ENCODE results near the gene CADPS.

Gene CADPS

DNA sequence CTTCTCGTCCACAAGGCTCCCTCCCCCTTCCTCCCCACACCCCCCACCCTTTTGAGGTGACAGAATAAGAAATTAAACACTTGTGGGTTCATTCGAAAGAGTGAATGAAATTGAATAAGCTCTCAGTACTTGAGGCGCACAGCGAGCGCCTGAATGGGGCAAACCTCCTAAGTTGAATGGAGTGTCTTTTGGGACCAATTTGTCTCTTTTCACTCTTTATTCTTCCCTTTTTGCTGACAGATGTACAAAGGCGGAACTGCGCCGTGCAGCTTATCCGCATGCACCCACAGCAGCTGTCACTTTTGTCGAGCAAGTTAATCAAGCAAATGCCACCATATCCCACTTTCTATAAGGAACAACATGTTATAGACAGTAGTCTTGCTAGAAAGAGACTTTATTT, 454.0 kb downstream of the CADPS start:
- no peak for DNase-seq (ENCODE audit: low spot score)

DNA sequence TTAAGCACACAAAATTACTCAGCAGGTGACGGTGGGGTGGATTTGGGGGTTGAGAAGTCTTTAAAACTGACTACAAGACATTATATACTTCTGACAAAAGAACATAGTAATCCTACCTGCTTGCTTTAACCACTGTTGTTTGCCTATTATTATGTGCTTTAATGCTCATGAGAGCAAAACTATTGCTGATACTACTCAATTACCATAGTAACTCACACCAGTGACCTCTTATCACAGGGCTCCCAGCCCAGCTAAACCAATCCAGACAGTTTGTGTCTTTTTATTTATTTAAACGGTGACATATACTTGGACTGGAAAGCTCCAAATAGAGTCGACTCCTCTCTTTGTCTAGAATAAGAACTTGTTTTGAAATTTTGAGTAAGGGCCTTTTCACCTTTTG, 459.1 kb downstream of the CADPS start:
- no peak for DNase-seq (ENCODE audit: low spot score)

DNA sequence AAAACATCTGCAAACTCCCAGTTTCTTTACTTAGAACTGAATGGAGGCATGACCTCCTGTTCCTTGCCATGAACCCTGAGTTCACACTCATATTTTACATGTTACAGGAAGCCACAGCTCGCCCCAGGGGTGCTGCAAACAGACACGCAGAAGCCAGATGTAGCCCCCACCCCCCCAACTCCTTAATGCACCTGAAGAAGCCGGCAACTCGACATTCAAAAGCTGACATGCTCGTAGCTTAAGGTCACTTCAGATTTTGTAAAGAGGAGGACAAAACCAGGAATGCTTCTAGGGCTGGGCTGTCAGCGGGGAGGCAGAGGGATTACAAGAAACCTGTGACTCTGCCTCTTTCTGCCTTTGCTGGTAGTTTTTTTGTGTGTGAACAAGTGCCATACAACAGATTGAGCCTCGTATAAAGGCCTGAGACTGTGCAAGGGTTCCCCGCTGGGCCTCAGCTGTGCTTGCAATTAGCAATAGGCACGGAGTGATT, 459.9 kb downstream of the CADPS start:
- DNase-seq (ENCODE audit: low spot score), result no peak

DNA sequence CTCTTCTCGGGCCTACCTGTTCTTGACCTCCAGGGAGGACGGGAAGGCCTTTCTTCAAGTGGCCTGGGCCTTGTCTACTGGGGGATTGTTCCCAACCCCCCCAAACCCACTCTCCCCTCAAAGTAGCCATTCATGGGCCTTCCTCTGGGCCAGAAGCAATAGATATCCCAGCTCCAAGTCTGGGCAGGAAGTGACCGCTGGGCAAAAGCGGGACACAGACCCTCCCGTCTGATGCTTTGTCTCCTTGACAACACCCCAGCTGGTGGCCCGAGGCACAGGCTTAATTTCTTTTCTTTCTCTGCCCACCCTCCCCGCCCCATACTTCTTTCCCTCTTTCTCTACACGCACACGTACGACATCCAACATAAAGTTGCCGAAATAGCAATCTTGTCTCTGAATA, 460.4 kb downstream of the CADPS start:
- DNase-seq (ENCODE audit: low spot score), result no peak

DNA sequence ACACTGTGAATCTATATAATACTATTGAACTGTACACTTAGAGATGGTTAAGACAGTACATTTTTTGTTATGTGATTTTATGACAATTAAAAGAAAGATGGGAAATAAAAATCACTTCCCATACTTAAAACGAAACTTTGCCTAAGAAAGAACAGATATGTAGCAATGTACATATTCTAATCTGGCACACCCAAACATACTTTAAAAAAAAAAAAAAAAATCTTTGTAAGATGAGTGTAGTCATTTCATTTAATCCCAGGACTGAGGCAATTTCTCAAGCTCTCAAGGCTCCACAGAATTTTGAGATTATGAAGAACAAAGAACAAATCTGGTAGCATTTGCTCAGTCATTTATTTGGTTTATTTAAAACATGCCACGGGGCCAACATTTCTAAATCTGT, 461.5 kb downstream of the CADPS start:
- no peak for DNase-seq (ENCODE audit: low spot score)

DNA sequence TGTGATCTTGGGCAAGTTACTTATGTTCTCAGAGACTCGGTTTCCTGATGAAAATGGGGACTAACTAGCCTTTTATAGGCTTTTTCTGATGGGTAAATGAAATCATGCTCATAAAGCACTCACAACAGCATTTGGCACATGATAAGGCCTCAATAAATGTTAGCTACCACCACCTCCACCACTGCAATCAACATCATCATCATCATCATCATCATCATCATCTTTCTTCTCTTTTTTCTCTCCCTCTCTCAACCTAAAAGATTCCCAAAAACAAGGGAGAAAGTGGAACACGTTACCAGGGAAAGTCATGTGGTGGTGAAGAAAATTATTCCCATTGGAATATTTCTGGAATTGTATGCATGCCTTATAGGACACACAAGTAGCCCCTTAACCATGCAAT, 468.3 kb downstream of the CADPS start:
- no peak for DNase-seq (ENCODE audit: low spot score)

DNA sequence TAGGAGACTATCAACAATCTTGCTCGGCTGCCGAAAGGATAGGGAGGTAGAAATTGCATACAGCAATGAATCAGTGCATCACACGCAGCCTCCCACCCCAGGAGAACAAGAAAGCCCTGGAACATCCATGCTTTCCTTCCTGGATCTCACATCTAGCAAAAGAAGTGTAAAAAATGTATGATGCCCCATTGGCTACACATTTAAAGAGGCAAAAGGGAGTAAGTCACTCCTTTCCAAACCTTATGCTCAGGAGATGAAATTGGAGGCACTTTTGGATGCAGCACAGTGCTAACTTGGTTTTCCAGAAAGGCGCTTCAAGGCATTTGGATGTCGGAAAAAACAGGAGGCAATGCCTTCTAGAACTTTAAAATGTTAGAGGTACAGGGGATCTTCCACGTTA, 469.6 kb downstream of the CADPS start:
- DNase-seq (ENCODE audit: low spot score), result no peak

DNA sequence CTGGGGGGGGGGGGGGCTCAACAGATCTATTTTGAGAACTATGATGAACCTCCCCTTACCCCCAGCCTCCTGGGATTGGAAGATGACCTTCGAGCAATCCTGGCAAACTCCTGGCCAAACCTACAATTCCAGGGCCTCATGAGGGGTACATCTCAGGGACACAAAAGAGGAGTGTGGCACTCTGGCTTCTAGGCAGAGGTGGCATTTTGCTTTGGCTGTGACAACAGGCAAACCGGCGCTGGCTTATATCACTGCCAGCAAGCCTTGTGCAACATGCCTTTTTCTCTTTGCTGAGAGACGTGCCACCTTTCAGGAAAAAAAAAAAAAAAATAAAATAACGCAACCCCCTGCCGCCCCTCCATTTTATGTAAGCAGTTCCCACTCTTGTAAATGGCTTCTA, 470.1 kb downstream of the CADPS start:
- no peak for DNase-seq (ENCODE audit: low spot score)

DNA sequence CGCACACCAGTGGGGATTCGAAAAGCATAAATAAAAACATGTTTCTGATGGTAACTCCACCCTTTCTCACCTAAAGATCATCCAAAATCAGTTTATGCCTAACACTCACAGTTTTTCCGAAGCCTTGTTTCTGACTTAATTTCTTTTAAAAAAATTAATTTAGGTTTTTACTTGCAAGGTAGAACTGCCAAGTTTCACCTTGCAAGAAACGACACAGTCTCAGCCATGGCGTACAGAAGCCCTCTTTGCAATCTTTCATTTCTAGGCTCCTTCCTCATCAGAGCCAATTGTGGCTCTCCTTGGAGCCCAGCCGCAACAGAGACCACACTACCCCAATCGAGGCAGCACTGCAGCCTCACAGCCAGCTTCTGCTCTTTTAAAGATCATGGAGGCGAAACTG, 470.9 kb downstream of the CADPS start:
- no peak for DNase-seq (ENCODE audit: low spot score)

DNA sequence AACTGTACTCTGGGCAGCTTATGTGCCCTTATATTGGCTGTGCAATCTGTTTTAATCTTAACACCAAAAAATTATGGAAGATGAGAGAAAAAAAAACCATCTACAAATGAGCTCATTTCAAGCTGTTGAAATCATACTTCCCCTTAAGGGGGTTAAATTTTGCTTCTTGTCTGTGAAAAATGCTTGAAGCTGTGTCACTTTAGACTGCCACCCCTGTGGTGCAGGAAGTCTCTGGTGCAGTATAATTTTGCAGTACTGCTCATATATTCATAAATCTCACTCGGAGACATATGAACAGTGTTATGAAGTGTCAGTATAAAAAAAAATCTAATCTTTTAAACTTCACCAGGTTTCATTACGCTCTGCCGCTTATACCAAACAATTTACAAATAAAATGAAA, 471.5 kb downstream of the CADPS start:
- DNase-seq (ENCODE audit: low spot score), result no peak

DNA sequence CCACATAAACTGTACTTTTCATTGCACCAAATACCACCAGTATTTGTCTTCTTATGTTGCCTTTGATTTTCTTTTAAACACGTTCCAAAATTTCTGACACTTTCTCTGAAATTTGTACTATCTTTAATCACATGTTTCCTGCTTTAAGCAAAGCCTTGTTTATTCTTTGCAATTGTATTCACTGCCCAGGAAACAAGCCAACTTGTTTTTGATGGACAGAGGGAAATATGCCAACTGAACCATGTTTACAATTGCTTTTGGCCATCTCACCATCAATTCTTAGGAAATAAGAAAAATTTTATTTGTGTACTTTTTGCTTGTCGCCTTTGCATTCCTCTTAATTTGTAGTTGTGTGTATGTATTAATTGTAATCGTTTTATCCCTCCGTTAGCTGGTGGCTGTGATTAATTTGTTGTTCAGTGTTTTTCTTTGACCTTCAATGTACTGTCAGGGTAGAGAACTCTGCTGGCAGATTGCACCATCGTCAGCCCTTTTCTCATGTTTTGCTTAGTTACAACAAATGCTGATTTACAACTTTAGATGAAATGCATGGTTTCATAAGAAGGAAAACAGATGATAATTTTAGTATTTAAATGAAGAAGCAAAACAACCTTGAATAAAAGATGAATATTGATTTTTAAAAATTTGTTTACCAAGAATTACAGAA, 482.5 kb downstream of the CADPS start:
- DNase-seq (ENCODE audit: low spot score), result no peak

DNA sequence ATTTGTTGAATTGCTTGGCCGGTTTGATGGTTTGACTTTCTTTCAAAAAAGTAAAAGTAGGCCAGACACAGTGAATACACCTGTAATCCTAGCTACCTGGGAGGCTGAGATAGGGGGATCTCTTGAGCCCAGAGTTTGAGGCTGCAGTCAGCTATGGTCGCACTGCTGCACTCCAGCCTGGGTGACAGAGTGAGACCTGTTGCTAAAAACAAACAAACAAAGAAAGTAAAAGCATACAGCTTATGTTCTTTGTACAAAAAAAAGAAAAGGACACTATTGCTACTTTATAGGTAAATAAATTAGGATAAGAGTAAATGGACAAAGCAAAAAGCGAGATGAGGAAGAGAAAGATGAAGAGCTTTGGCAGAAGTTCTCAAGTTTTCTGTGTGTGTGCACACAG, 488.0 kb downstream of the CADPS start:
- no peak for DNase-seq (ENCODE audit: low spot score)

DNA sequence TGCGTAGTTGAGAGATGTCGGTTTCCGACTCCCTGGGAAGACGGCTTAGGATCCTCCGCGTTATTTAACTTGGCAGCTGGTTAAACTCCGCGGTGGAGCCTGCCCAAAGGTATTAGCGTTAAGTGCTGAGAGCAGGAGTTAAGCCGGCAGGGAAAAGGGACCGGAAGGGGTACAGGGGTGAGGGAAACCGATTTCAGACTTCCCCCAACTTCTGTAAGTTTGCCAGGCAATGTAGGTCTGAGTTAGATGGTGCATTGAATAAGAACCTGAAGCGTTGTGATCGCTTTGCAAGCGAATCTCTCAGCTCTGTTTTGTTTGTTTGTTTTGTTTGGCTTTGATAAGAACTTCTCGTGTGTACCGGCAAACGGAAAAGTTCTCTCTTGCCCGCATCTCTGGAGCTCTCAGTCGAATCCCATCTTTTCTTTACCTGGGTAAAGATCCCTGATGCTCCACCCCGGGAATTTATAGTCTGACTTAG, 495.9 kb downstream of the CADPS start:
- no peak for DNase-seq (ENCODE audit: low spot score)

DNA sequence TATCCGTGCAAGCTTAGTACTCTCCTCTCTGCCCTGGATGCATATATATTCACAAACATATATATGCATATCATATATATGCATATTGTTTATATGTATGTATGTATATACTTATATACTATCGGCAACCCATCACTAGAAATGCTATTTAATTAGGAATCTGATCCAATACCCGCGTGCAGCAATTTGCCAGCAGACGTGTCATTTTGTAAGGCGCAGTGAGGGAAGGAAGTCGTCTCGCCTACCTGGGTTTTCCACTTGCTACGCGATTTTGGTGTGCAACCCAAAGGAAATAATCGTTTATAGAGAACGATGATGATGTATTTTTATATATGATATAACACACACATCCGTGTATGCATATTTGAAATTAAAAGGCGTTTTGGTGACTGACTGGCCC, 496.3 kb downstream of the CADPS start:
- DNase-seq (ENCODE audit: low spot score), result no peak

DNA sequence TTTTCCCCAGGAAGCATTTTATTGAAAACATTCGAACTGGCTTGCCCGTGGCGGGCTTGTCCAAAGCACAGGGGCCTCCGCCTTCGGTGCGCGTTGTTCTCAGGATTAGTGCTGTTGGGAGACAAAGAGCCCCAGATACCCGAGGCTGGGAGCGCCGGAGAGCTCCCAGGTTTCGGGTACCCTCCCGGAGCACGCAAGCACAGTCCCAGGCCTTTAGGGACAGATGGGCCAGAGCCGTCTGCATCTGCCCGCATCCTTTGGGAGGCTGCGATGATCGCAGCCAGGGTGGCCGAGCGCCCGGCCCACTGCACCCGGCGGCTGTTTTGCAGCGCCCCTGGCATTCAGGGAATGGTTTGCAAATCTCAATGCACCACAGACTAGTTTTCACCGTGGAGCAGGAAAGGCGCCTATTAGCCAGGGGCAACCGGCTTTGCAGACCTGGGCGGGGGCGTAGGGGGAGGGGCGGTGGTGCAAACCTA, 496.9 kb downstream of the CADPS start:
- no peak for DNase-seq (ENCODE audit: low spot score)

DNA sequence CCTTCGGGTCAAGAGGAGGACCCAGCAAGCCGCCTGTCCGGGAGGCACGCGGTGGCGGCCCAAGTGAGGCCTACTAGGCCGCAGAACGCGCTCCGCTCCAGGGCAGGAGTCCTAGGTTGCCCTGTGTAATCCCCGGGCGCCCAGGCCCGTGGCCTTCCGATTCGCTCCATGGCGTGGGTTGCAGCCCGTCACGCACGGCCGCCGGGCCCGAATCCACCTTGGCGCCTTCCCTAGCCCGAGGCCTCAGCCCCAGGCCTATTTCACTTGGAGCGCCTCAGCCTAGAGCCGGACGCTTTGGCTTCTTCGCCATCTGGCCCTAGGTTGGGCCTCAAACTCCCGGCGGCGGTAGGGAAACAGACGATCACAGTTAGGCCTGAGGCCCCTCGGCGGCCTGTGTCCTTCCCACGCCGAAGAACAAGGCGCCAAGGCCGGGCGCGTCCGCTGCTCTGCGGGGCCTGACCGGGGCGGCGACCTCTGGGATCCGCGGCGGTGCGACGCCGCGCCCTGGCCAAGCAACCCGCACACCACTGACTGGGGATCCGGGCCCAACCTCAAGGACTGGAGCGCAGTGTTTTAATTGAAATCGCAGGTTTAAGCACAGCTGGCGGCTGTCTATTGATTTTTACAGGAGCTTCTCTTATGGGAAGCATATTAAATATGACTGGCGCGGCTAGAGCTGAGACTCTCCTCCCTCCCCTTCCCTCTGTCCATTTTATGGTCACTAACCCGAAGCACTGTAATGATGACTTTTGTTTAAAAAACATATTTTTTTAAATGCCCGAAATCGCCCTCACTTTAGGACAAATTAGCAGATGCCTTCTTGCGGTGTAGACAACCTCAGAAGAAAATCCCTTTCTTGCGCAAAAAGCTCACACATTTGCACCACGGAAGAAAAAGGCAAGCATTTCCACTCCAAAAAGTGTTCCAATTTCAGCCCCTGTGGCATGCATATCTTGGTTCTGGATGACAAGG, 498.0 kb downstream of the CADPS start:
- no peak for DNase-seq (ENCODE audit: low spot score)

DNA sequence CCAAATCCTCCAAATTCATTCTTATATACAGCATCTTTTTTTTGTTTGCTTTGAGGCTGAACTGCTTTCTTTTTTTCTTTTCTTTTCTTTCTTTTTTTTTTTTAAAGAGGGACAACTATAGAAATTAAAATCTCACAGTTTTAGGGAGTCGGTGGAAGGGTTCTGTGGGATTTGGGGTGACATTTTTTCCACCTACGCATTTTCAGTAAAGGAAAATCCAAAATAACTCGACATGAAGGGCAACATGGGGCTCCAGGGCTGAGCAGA, 498.8 kb downstream of the CADPS start:
- DNase-seq (ENCODE audit: low spot score), result no peak

DNA sequence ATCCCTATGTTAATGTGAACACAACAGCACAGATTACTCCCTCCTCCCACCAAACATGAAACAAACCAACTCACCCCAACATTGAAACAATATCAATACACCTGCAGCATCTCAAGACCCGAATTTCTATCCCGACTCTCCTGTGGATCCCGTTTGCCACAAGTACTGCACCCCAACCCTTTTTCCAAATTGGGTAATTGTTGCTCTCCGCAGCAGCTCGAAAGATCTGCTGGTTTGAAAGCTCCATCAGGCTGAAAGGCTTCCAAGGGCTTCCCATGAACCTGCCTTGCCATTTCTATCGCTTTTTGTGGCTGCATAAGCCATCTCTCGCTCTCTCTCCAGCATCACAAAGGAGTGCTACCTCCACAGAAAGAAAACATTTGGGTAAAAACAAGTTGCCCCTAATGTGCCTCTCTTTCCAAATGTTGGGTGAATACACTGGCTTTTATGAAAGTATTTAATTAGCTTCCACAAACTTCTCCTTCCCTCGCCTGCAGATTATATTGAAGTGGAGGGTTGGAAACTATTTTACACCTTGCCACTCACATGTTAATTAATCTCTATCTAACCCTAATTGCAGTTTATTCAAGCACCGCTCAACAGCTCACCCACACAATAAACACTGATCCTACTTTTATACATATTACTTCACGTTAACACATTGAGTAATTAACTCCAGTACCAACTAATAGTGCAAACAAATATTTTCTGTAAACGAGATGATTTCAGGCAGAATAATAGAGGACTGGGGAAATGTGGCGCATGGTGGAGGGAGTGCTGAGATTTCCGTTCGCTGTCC, 499.4 kb downstream of the CADPS start:
- no peak for DNase-seq (ENCODE audit: low spot score)

DNA sequence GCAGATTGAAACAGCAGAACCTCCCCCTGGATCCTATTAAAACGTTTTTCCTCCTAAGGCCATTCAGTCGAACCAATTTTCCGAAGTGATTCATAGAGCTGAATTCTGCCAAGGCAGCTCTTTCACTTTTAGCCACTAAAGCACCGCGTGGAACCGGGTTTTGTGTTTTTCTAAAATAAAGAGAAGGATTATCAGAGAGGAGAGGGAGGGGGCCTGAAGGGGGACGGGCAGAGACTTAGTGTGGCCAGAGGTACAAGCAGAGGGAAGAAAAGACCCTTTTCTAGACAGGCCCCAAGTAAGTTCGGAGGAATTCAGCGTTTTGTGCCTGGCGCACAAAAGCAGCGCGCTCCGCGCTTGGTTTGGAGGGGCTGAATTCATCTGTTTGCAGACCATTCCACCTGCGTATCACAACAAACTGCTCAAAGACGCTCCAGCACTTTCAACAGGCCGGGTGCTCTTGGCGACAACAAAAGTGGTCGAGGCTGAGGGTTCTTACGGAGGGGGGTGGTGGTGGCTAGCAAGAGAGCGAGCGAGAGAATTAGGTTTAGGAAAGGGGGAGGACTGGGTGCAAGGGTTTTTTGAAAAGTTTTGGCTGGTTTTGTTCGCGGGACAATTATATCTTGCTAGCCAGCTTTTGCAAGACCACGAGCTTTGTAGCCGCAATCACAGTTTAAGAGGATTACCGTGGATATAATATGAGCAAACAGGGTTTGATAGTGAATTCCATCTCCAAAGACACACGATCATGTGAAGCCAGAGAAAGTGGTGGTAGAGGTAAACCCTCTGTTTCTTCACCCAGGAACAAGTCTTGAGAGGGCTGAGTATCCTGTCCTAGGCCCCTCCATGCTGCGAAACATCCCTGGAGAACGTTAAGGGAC, 500.6 kb downstream of the CADPS start:
- DNase-seq (ENCODE audit: low spot score), result no peak

DNA sequence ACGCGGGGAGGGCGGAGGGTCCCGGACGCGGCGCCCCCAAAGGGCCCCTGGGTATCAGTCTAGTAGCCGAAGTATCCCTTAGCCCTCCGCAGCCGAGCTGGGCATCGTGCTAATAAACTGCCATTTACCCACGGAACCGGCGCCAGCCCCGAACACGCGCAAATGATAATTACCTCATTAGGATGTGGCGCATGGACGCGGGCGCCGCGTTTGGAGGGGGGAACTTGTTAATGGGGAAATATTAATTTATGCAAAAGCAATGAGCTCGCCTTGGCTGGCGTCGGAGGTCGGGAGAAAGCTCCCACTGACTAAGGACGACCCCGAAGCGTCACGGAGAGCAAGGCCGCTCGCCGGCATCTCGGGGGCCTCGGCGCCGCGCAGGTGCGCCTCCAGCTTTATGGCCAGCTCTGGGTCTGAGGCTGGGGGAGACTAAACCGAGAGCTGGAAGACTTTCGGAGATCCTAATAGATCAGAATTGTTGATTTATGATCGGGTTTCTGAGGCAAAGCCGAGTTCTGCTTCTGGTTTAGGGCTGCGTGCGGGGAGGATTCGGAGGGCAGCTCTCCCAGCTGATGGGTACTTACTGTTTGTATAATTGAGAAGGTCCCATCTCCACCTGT, 501.4 kb downstream of the CADPS start:
- no peak for DNase-seq (ENCODE audit: low spot score)

DNA sequence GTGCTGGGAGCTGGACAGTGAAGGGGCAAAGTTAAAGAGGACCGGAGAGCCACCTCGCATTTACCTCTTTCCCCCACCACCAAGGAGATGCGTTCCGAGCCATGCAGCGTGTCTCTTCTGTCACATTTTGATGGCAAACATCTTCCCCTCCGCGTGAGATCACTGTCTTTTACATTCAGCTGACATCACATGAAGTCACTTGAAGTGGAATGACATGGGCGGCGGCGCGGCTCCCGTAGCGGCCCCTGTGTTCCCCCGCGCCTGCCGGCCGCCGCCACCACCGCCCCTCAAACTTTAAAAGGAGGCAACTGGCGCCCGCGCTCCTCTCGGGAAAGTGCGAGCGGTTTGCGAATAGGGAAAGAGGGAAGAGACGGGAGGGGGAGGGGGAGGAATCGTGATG, 502.0 kb downstream of the CADPS start, which contains the start of gene FEZF2:
FEZF2 (minus strand) TSS at position 336 of the 400 bp plus-strand sequence. CDS start 682 bp downstream, outside the sequence.
- no peak for DNase-seq (ENCODE audit: low spot score)

Data from COLO829 (cell line).